Gastrocnemius medialis (tissue), 4 donors: Measurements from ENCODE around the gene ANTKMT. TPM values are rescaled to one million over a fixed set of nuclear protein-coding genes. Genes with fewer than 3 reads are reported as not detected.
A peak's percentile ranks its signal among the peaks of the same experiment; 100 is the strongest.

Source experiments
- ATAC-seq, 2 donors: fragments of 150-250 bp; one replicate each; pipeline ENCODE4 v1.9.1; 2016
- DNase-seq, 2 donors: peaks; one replicate each; pipeline ENCODE4 v3.0.0-alpha.2; 2019
- H3K27ac ChIP-seq, 4 donors: fragments of 200-600 bp; sonication (generic); 1 replicate in 1 of 4; 2 replicates in 3 of 4; pipeline ENCODE4 v1.5.1; 2016 to 2018; ENCODE audit warnings: mild to moderate bottlenecking in 2 of 4, moderate library complexity in 1 of 4
- H3K27me3 ChIP-seq, 3 donors: fragments of 200-600 bp; sonication (generic) in 2 of 3; 1 replicate in 1 of 3; 2 replicates in 2 of 3; pipeline versions ENCODE4 v1.5.1 to v1.6.0; 2016 to 2019; ENCODE audit warnings: mild to moderate bottlenecking in 1 of 3, moderate library complexity in 1 of 3
- H3K36me3 ChIP-seq, 2 donors: fragments of 200-600 bp; sonication (generic) in 1 of 2; one replicate each; pipeline ENCODE4 v1.5.1; 2017 to 2018
- H3K4me1 ChIP-seq, 2 donors: fragments of 200-600 bp; sonication (generic) in 1 of 2; one replicate each; pipeline ENCODE4 v1.5.1; 2016 to 2017; ENCODE audit warnings: mild to moderate bottlenecking in 2 of 2
- H3K4me3 ChIP-seq, 4 donors: fragments of 200-600 bp; sonication (generic) in 3 of 4; 1 replicate in 1 of 4; 2 replicates in 3 of 4; pipeline ENCODE4 v1.5.1; 2016 to 2019; ENCODE audit warnings: mild to moderate bottlenecking in 2 of 4
- H3K9me3 ChIP-seq, 3 donors: fragments of 200-600 bp; sonication (generic) in 2 of 3; 1 replicate in 1 of 3; 2 replicates in 2 of 3; pipeline ENCODE4 v1.5.1; 2016 to 2019
- CTCF ChIP-seq, 5 experiments: fragments of 450-650 bp in 3 of 5; fragments of 200-600 bp in 2 of 5; sonication (generic) in 2 of 5; IDR thresholded peaks in 4 of 5; conservative IDR thresholded peaks in 1 of 5; 1 replicate in 4 of 5; 2 replicates in 1 of 5; pipeline ENCODE4 v1.5.1; 2016 to 2019; ENCODE audit warnings: antibody characterized with exemption in 5 of 5, mild to moderate bottlenecking in 3 of 5, moderate library complexity in 3 of 5
- POLR2A ChIP-seq, 2 donors: fragments of 450-650 bp; IDR thresholded peaks; one replicate each; pipeline ENCODE4 v1.6.1; 2017; ENCODE audit warnings: antibody characterized with exemption in 2 of 2, mild to moderate bottlenecking in 2 of 2, moderate library complexity in 2 of 2
- in situ Hi-C, 4 donors: fragments of 200-750 bp; cut with MboI; loops; one replicate each; pipeline versions ENCODE4 v1.15.0 to v1.8.0; 2017; ENCODE audit warnings: low sequenced_read_pairs in 4 of 4
- intact Hi-C: fragments of 100-400 bp; cut with DNase I; formaldehyde crosslinking; loops from one replicate; pipeline ENCODE4 v1.15.1; 2023; ENCODE audit warnings: low total_unique reads
- total RNA-seq, 4 donors: library from RNA; depleted of rRNA; stranded (reverse); fragments of >200 nt; gene quantifications; one replicate each; pipeline versions ENCODE4 v1.1.0 to v1.2.3, GENCODE V29; 2016

ANTKMT gene
- total RNA-seq, 4 donors from 2014 or later, result 20.9 to 84.0 (median 38.7) TPM

GRCh38 chr16:673399-673991 is 47.5 kb upstream of the ANTKMT start:
- Histone ChIP-seq H3K27ac (no peak overlapping the region), H3K36me3 (peaks cover 0 to 46% of the 10 kb centered on the region in 2 donors), H3K4me1 (peaks cover 7 to 11% of the 10 kb centered on the region in 2 donors), H3K4me3 (no peak overlapping the region), H3K9me3 (no peaks in the 10 kb centered on the region), H3K27me3 (no peaks in the 10 kb centered on the region)
- TF ChIP-seq CTCF (IDR thresholded peaks at IDR 0.05 in 4 of 5, conservative IDR thresholded peaks at IDR 0.05 in 1 of 5) (no peak), POLR2A (IDR thresholded peaks at IDR 0.05) (no peak)
- no peak for DNase-seq
- ATAC-seq, result no peak
- in situ Hi-C loops (no loop called here), intact Hi-C loops (no loop called here)

GRCh38 chr16:674214-674881 is 46.6 kb upstream of the ANTKMT start:
- H3K4me3 ChIP-seq, result no peak overlapping the region
- ATAC-seq (no peak), DNase-seq (no peak)
- intact Hi-C loops, result no loop called here
- H3K27me3 ChIP-seq, result no peaks in the 10 kb centered on the region
- no peak overlapping the region for H3K27ac ChIP-seq
- H3K36me3 ChIP-seq, result peaks cover 0 to 44% of the 10 kb centered on the region in 2 donors
- no peaks in the 10 kb centered on the region for H3K9me3 ChIP-seq
- H3K4me1 ChIP-seq, result peaks cover 0 to 7% of the 10 kb centered on the region in 2 donors
- in situ Hi-C loops, result no loop called here
- TF ChIP-seq CTCF (IDR thresholded peaks at IDR 0.05 in 4 of 5, conservative IDR thresholded peaks at IDR 0.05 in 1 of 5), result no peak
- no peak for TF ChIP-seq POLR2A (IDR thresholded peaks at IDR 0.05)

- ATAC-seq (no peak), DNase-seq (no peak)
- in situ Hi-C loops (no loop called here), intact Hi-C loops (no loop called here)
- Histone ChIP-seq H3K9me3 (no peaks in the 10 kb centered on the region), H3K36me3 (peaks cover 0 to 35% of the 10 kb centered on the region in 2 donors), H3K4me3 (peak within 1 kb of the TSS in 3 of 4 donors; percentile 21 to 34 (median 24)), H3K4me1 (peaks cover 0 to 8% of the 10 kb centered on the region in 2 donors), H3K27me3 (no peaks in the 10 kb centered on the region), H3K27ac (no peak within 1 kb of the TSS)
- TF ChIP-seq POLR2A (IDR thresholded peaks at IDR 0.05) (no peak), CTCF (IDR thresholded peaks at IDR 0.05 in 4 of 5, conservative IDR thresholded peaks at IDR 0.05 in 1 of 5) (no peak)
These were observed 45.7 kb upstream of the ANTKMT start, which contains the start of gene RHBDL1 for GRCh38 chr16:674968-675883. TSS of gene RHBDL1 (plus strand) at chr16:675671. CDS start at chr16:675791, 120 bp downstream.

GRCh38 chr16:675884-676564 is 44.9 kb upstream of the ANTKMT start:
- H3K27ac ChIP-seq, result no peak overlapping the region

More at GRCh38 chr16:675884-676564, 44.9 kb upstream of the ANTKMT start:
- no peak for DNase-seq
- ATAC-seq, result no peak
- peaks cover 0 to 27% of the 10 kb centered on the region in 2 donors for H3K36me3 ChIP-seq
- in situ Hi-C loops (no loop called here), intact Hi-C loops (no loop called here)
- H3K27me3 ChIP-seq, result no peaks in the 10 kb centered on the region
- no peaks in the 10 kb centered on the region for H3K9me3 ChIP-seq
- peaks cover 3 to 11% of the 10 kb centered on the region in 2 donors for H3K4me1 ChIP-seq
- TF ChIP-seq POLR2A (IDR thresholded peaks at IDR 0.05) (no peak), CTCF (IDR thresholded peaks at IDR 0.05 in 4 of 5, conservative IDR thresholded peaks at IDR 0.05 in 1 of 5) (no peak)
- peak overlapping the region in 2 of 4 donors; percentile 21 to 24 for H3K4me3 ChIP-seq
